Astrocyte (in vitro differentiated cells and primary cell): ENCODE results near the gene MMP1. TPM values are rescaled to one million over a fixed set of nuclear protein-coding genes. Genes with fewer than 3 reads are reported as not detected.

Source experiments
- DNase-seq: peaks from one replicate; pipeline ENCODE4 v3.0.0-alpha.2; 2010; ENCODE audit warnings: low read depth
- FAIRE-seq: peaks from 2 replicates; lab custom pipeline; 2011; peaks lifted over from hg19 to GRCh38; lab: Jason Lieb, UNC
- H2AFZ ChIP-seq: 2 replicates; pipeline ENCODE4 v1.6.0; 2012; ENCODE audit warnings: low read depth, low read length, inconsistent platforms
- H3K27ac ChIP-seq: 2 replicates; pipeline ENCODE4 v1.5.1; 2011; ENCODE audit warnings: low read depth, low read length, inconsistent platforms
- H3K27me3 ChIP-seq: 2 replicates; pipeline ENCODE4 v1.6.0; 2011; ENCODE audit warnings: low read length, inconsistent platforms; ENCODE audit not compliant: insufficient read depth
- H3K36me3 ChIP-seq: 2 replicates; pipeline ENCODE4 v1.5.1; 2011; ENCODE audit warnings: low read length, inconsistent platforms; ENCODE audit not compliant: insufficient read depth
- H3K4me1 ChIP-seq: 2 replicates; pipeline ENCODE4 v1.5.1; 2011; ENCODE audit warnings: low read length, inconsistent platforms; ENCODE audit not compliant: insufficient read depth
- H3K4me2 ChIP-seq: 2 replicates; pipeline ENCODE4 v1.6.0; 2012; ENCODE audit warnings: low read length, inconsistent platforms
- H3K4me3 ChIP-seq: 2 replicates; pipeline ENCODE4 v1.5.1; 2011; ENCODE audit warnings: low read depth, mild to moderate bottlenecking, low read length, inconsistent platforms; ENCODE audit not compliant: insufficient read depth
- H3K79me2 ChIP-seq: 2 replicates; pipeline ENCODE4 v1.6.0; 2012; ENCODE audit warnings: mild to moderate bottlenecking, low read length, inconsistent platforms; ENCODE audit not compliant: insufficient read depth
- H3K9ac ChIP-seq: 2 replicates; pipeline ENCODE4 v1.6.0; 2012; ENCODE audit warnings: mild to moderate bottlenecking, low read length, inconsistent platforms
- H3K9me3 ChIP-seq: 2 replicates; pipeline ENCODE4 v1.5.1; 2012; ENCODE audit warnings: low read depth, mild to moderate bottlenecking, low read length, inconsistent platforms; ENCODE audit not compliant: insufficient read depth
- H4K20me1 ChIP-seq: 2 replicates; pipeline ENCODE4 v1.6.0; 2012; ENCODE audit warnings: low read length, inconsistent platforms; ENCODE audit not compliant: insufficient read depth
- H3K27ac Mint-ChIP-seq: one replicate; pipeline ENCODE4 v1.8.0; 2021; ENCODE audit warnings: mild to moderate bottlenecking, mixed read lengths; ENCODE audit not compliant: unreplicated experiment
- H3K27me3 Mint-ChIP-seq: one replicate; pipeline ENCODE4 v1.8.0; 2021; ENCODE audit warnings: low read depth, mixed read lengths; ENCODE audit not compliant: unreplicated experiment
- H3K36me3 Mint-ChIP-seq: one replicate; pipeline ENCODE4 v1.8.0; 2021; ENCODE audit warnings: low read depth, mixed read lengths; ENCODE audit not compliant: unreplicated experiment
- H3K4me1 Mint-ChIP-seq: one replicate; pipeline ENCODE4 v1.8.0; 2021; ENCODE audit warnings: low read depth, mixed read lengths; ENCODE audit not compliant: unreplicated experiment
- H3K4me3 Mint-ChIP-seq: one replicate; pipeline ENCODE4 v1.8.0; 2021; ENCODE audit warnings: mild to moderate bottlenecking, moderate library complexity, mixed read lengths; ENCODE audit not compliant: unreplicated experiment
- H3K9me3 Mint-ChIP-seq: one replicate; pipeline ENCODE4 v1.8.0; 2021; ENCODE audit warnings: mild to moderate bottlenecking, mixed read lengths; ENCODE audit not compliant: unreplicated experiment
- EZH2 ChIP-seq: IDR thresholded peaks from 2 replicates; pipeline ENCODE4 v1.6.1; 2012; ENCODE audit warnings: mild to moderate bottlenecking, low read length, inconsistent platforms; ENCODE audit not compliant: insufficient read depth
- total RNA-seq: library from RNA; stranded (reverse); gene quantifications from 2 replicates; pipeline ENCODE4 v1.2.1, GENCODE V29; 2021
- TF ChIP-seq, protein P1 (sequence below): IDR thresholded peaks from 2 replicates; pipeline ENCODE4 v1.5.1; 2011; ENCODE audit warnings: low read depth, mild to moderate bottlenecking, inconsistent platforms, low read length, moderate library complexity; ENCODE audit not compliant: insufficient read depth

MMP1 gene
- total RNA-seq, 1 donor from 2014 or later = 0.64 TPM

DNA sequence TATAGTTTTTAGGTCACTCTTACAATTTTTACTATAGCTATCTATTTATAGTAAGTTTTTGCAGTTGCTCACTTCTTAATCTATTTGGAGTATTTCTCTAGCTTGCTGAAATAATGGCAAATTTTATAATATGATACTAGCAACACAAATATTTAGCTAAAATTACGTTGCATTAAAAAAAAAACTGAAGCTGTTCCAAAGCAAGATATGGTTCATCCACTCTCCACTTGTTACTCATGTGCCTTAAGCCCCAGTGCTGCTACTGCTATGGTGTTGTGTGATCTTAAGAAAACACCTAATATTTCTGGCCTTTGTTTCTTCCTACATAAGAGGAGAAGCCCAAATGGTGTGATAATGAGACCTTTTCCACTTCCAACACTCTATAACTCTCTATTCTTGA lies 45.0 kb upstream of the MMP1 start:
- Histone ChIP-seq H3K27me3 (no peaks in the 10 kb centered on the region), H3K4me2 (peak overlapping the region; percentile 39), H3K9me3 (no peaks in the 10 kb centered on the region), H3K36me3 (no peaks in the 10 kb centered on the region), H3K4me3 (no peak overlapping the region), H2AFZ (no peak overlapping the region), H3K27ac (no peak overlapping the region), H4K20me1 (no peaks in the 10 kb centered on the region), H3K9ac (no peak overlapping the region), H3K79me2 (no peaks in the 10 kb centered on the region), H3K4me1 (peaks cover 4% of the 10 kb centered on the region)
- Mint-ChIP-seq H3K9me3 (no peaks in the 10 kb centered on the region), H3K27me3 (no peaks in the 10 kb centered on the region), H3K27ac (no peak overlapping the region), H3K4me3 (no peak overlapping the region), H3K4me1 (peaks cover 4% of the 10 kb centered on the region), H3K36me3 (no peaks in the 10 kb centered on the region)
- no peak for DNase-seq
- FAIRE-seq = no peak
- TF ChIP-seq, protein P1, sequence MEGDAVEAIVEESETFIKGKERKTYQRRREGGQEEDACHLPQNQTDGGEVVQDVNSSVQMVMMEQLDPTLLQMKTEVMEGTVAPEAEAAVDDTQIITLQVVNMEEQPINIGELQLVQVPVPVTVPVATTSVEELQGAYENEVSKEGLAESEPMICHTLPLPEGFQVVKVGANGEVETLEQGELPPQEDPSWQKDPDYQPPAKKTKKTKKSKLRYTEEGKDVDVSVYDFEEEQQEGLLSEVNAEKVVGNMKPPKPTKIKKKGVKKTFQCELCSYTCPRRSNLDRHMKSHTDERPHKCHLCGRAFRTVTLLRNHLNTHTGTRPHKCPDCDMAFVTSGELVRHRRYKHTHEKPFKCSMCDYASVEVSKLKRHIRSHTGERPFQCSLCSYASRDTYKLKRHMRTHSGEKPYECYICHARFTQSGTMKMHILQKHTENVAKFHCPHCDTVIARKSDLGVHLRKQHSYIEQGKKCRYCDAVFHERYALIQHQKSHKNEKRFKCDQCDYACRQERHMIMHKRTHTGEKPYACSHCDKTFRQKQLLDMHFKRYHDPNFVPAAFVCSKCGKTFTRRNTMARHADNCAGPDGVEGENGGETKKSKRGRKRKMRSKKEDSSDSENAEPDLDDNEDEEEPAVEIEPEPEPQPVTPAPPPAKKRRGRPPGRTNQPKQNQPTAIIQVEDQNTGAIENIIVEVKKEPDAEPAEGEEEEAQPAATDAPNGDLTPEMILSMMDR = no peak
- no peak for TF ChIP-seq EZH2

DNA sequence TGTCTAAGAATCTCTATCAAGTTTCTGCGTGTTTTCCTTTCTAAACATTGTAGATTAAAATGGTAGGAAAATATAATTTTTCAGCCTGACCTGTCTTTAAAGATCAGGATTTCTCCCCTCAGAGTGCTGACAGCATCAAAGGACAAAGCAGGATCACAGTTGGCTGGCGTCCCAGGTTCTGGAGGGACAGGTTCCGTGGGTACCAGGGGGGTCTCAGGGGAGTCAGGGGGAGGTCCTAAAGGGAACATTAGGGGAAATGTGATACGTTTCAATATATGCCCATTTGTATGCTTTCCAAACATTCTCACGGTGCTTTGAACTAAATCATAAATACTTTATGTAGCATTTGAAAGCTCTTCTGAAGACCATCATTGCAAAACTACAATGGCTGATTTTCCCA lies 42.1 kb upstream of the MMP1 start:
- no peak for FAIRE-seq
- Mint-ChIP-seq H3K27me3 (no peaks in the 10 kb centered on the region), H3K27ac (no peak overlapping the region), H3K4me3 (no peak overlapping the region), H3K36me3 (no peaks in the 10 kb centered on the region), H3K9me3 (no peaks in the 10 kb centered on the region), H3K4me1 (peaks cover 14% of the 10 kb centered on the region)
- H2AFZ ChIP-seq = no peak overlapping the region
- no peaks in the 10 kb centered on the region for H3K79me2 ChIP-seq
- DNase-seq = no peak
- H3K4me3 ChIP-seq = no peak overlapping the region
- no peaks in the 10 kb centered on the region for H3K27me3 ChIP-seq
- TF ChIP-seq EZH2 = no peak
- TF ChIP-seq, protein P1 = no peak
- H3K27ac ChIP-seq = no peak overlapping the region
- no peak overlapping the region for H3K4me2 ChIP-seq
- H3K9ac ChIP-seq = no peak overlapping the region
- no peaks in the 10 kb centered on the region for H3K36me3 ChIP-seq
- H3K4me1 ChIP-seq = peaks cover 11% of the 10 kb centered on the region
- no peaks in the 10 kb centered on the region for H3K9me3 ChIP-seq
- H4K20me1 ChIP-seq = no peaks in the 10 kb centered on the region

DNA sequence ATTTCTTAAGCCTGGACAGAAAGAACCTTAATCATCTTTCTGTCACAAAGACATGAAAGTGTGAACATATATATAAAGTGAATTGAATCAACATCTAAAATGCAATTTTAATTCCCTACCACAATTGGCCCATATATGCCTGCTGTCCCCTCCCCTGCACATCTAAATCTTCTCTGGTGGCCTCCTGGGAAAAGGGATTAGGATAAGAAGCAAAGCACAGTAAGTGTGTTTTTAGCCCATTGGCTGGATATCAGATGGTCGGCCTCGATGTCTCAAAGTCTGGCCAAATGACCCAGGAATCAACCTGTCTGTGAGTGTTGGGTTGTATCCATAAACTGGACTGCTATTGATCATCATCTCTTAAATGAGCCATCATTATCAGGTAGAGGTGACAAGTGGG lies 39.7 kb upstream of the MMP1 start:
- Histone ChIP-seq H3K4me2 (no peak overlapping the region), H3K79me2 (no peaks in the 10 kb centered on the region), H3K4me1 (peaks cover 6% of the 10 kb centered on the region), H3K36me3 (no peaks in the 10 kb centered on the region), H3K9ac (no peak overlapping the region), H2AFZ (no peak overlapping the region), H3K27ac (no peak overlapping the region), H3K4me3 (no peak overlapping the region), H3K27me3 (no peaks in the 10 kb centered on the region), H4K20me1 (no peaks in the 10 kb centered on the region), H3K9me3 (no peaks in the 10 kb centered on the region)
- H3K36me3 Mint-ChIP-seq = no peaks in the 10 kb centered on the region
- FAIRE-seq = no peak
- H3K9me3 Mint-ChIP-seq = no peaks in the 10 kb centered on the region
- H3K4me3 Mint-ChIP-seq = no peak overlapping the region
- no peak for DNase-seq
- TF ChIP-seq, protein P1 = no peak
- no peak for TF ChIP-seq EZH2
- no peak overlapping the region for H3K27ac Mint-ChIP-seq
- peaks cover 11% of the 10 kb centered on the region for H3K4me1 Mint-ChIP-seq
- H3K27me3 Mint-ChIP-seq = no peaks in the 10 kb centered on the region
